ENCODE results near the gene DTX3L. TPM values are rescaled to one million over a fixed set of nuclear protein-coding genes. Genes with fewer than 3 reads are reported as not detected.
A peak's percentile ranks its signal among the peaks of the same experiment; 100 is the strongest.

The DTX3L gene
- total RNA-seq, 1 donor from 2014 or later, result 81.2 TPM

- no peaks in the 10 kb centered on the region for H3K27me3 ChIP-seq (ENCODE audit: insufficient read depth, low read length)
- H3K9ac ChIP-seq (ENCODE audit: low read length), result peak overlapping the region; percentile 40
- no peak overlapping the region for H3K4me3 ChIP-seq (ENCODE audit: insufficient read depth, low read depth, low read length)
- peaks cover 5% of the 10 kb centered on the region for H3K36me3 ChIP-seq (ENCODE audit: insufficient read depth, low read length)
- Mint-ChIP-seq H3K4me1 (ENCODE audit: low read depth, unreplicated experiment) (peaks cover 21% of the 10 kb centered on the region), H3K36me3 (ENCODE audit: low read depth, unreplicated experiment) (peaks cover 37% of the 10 kb centered on the region), H3K4me3 (ENCODE audit: unreplicated experiment) (peak overlapping the region; percentile 46), H3K27ac (ENCODE audit: unreplicated experiment) (peak overlapping the region; percentile 94), H3K9me3 (ENCODE audit: unreplicated experiment) (no peaks in the 10 kb centered on the region), H3K27me3 (ENCODE audit: low read depth, unreplicated experiment) (no peaks in the 10 kb centered on the region)
- peak overlapping the region; percentile 23 for H2AFZ ChIP-seq (ENCODE audit: low read depth, low read length)
- FAIRE-seq, result no peak
- DNase-seq (ENCODE audit: low read depth), result peak; percentile 54
- H3K79me2 ChIP-seq (ENCODE audit: insufficient read depth, low read length), result no peaks in the 10 kb centered on the region
- H3K4me2 ChIP-seq (ENCODE audit: low read length), result peak overlapping the region; percentile 51
- no peak for TF ChIP-seq EZH2 (IDR thresholded peaks at IDR 0.05; ENCODE audit: insufficient read depth, low read length)
- peaks cover 10% of the 10 kb centered on the region for H3K4me1 ChIP-seq (ENCODE audit: insufficient read depth, low read length)
- H3K27ac ChIP-seq (ENCODE audit: low read depth, low read length), result peak overlapping the region; percentile 60
- H3K9me3 ChIP-seq (ENCODE audit: insufficient read depth, low read depth, low read length), result no peaks in the 10 kb centered on the region
- peaks cover 4% of the 10 kb centered on the region for H4K20me1 ChIP-seq (ENCODE audit: insufficient read depth, low read length)
These were observed 8.7 kb upstream of the DTX3L start for GRCh38 chr3:122555275-122556071.

- Mint-ChIP-seq H3K36me3 (ENCODE audit: low read depth, unreplicated experiment) (peaks cover 28% of the 10 kb centered on the region), H3K9me3 (ENCODE audit: unreplicated experiment) (no peaks in the 10 kb centered on the region), H3K4me1 (ENCODE audit: low read depth, unreplicated experiment) (peaks cover 32% of the 10 kb centered on the region), H3K27me3 (ENCODE audit: low read depth, unreplicated experiment) (no peaks in the 10 kb centered on the region), H3K27ac (ENCODE audit: unreplicated experiment) (no peak overlapping the region), H3K4me3 (ENCODE audit: unreplicated experiment) (no peak overlapping the region)
- Histone ChIP-seq H3K27ac (ENCODE audit: low read depth, low read length) (no peak overlapping the region), H3K36me3 (ENCODE audit: insufficient read depth, low read length) (peaks cover 5% of the 10 kb centered on the region), H3K9me3 (ENCODE audit: insufficient read depth, low read depth, low read length) (no peaks in the 10 kb centered on the region), H2AFZ (ENCODE audit: low read depth, low read length) (no peak overlapping the region), H3K9ac (ENCODE audit: low read length) (no peak overlapping the region), H3K79me2 (ENCODE audit: insufficient read depth, low read length) (no peaks in the 10 kb centered on the region), H3K4me2 (ENCODE audit: low read length) (no peak overlapping the region), H4K20me1 (ENCODE audit: insufficient read depth, low read length) (peaks cover 4% of the 10 kb centered on the region), H3K4me1 (ENCODE audit: insufficient read depth, low read length) (peaks cover 10% of the 10 kb centered on the region), H3K27me3 (ENCODE audit: insufficient read depth, low read length) (no peaks in the 10 kb centered on the region), H3K4me3 (ENCODE audit: insufficient read depth, low read depth, low read length) (no peak overlapping the region)
- no peak for FAIRE-seq
- TF ChIP-seq CTCF (IDR thresholded peaks at IDR 0.05; ENCODE audit: insufficient read depth, low read depth, low read length), result no peak
- TF ChIP-seq EZH2 (IDR thresholded peaks at IDR 0.05; ENCODE audit: insufficient read depth, low read length), result no peak
- no peak for DNase-seq (ENCODE audit: low read depth)
These were observed 6.8 kb upstream of the DTX3L start for GRCh38 chr3:122557356-122557755.

- Mint-ChIP-seq H3K27ac (ENCODE audit: unreplicated experiment) (no peak overlapping the region), H3K9me3 (ENCODE audit: unreplicated experiment) (no peaks in the 10 kb centered on the region), H3K4me1 (ENCODE audit: low read depth, unreplicated experiment) (peaks cover 36% of the 10 kb centered on the region), H3K36me3 (ENCODE audit: low read depth, unreplicated experiment) (peaks cover 26% of the 10 kb centered on the region), H3K27me3 (ENCODE audit: low read depth, unreplicated experiment) (no peaks in the 10 kb centered on the region), H3K4me3 (ENCODE audit: unreplicated experiment) (no peak overlapping the region)
- Histone ChIP-seq H3K27ac (ENCODE audit: low read depth, low read length) (no peak overlapping the region), H3K9me3 (ENCODE audit: insufficient read depth, low read depth, low read length) (no peaks in the 10 kb centered on the region), H4K20me1 (ENCODE audit: insufficient read depth, low read length) (peaks cover 4% of the 10 kb centered on the region), H3K36me3 (ENCODE audit: insufficient read depth, low read length) (peaks cover 5% of the 10 kb centered on the region), H3K4me3 (ENCODE audit: insufficient read depth, low read depth, low read length) (no peak overlapping the region), H2AFZ (ENCODE audit: low read depth, low read length) (no peak overlapping the region), H3K9ac (ENCODE audit: low read length) (no peak overlapping the region), H3K4me2 (ENCODE audit: low read length) (no peak overlapping the region), H3K4me1 (ENCODE audit: insufficient read depth, low read length) (peaks cover 12% of the 10 kb centered on the region), H3K27me3 (ENCODE audit: insufficient read depth, low read length) (no peaks in the 10 kb centered on the region), H3K79me2 (ENCODE audit: insufficient read depth, low read length) (peaks cover 2% of the 10 kb centered on the region)
- no peak for DNase-seq (ENCODE audit: low read depth)
- TF ChIP-seq EZH2 (IDR thresholded peaks at IDR 0.05; ENCODE audit: insufficient read depth, low read length), result no peak
- no peak for FAIRE-seq
These were observed 5.5 kb upstream of the DTX3L start for GRCh38 chr3:122558605-122559004.

Data from astrocyte (in vitro differentiated cells and primary cell).